MM.1S (cell line): Measurements from ENCODE around the gene TMTC3.

Source experiments
- EZH2phosphoT487 ChIP-seq: fragments of 300-600 bp; sonication (generic); IDR thresholded peaks from 2 replicates; pipeline ENCODE4 v1.6.1; 2018; ENCODE audit warnings: antibody characterized with exemption, low read length
- TF ChIP-seq, protein P1 (sequence below): fragments of 300-600 bp; sonication (generic); IDR thresholded peaks from 2 replicates; pipeline ENCODE4 v1.5.1; 2016; ENCODE audit warnings: antibody characterized with exemption, low read length, mixed read lengths

DNA sequence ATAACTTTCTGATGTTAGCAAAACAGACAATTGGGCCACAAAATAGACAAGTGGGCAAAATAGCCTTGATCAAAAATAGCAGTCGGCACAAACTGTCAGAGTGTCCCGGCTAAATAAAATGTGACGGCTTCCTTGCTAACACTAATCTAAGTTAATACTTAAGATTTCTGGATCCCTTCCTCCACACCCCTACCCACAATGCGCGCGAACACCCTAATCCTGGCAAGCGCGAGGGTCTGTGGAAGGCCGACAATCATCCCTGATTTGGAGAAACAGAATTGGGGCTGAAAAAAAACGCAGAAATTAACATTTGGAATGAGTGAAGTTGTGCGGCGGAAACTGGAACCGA, 708 bp upstream of the TMTC3 start:
- no peak for TF ChIP-seq EZH2phosphoT487
- TF ChIP-seq, protein P1, sequence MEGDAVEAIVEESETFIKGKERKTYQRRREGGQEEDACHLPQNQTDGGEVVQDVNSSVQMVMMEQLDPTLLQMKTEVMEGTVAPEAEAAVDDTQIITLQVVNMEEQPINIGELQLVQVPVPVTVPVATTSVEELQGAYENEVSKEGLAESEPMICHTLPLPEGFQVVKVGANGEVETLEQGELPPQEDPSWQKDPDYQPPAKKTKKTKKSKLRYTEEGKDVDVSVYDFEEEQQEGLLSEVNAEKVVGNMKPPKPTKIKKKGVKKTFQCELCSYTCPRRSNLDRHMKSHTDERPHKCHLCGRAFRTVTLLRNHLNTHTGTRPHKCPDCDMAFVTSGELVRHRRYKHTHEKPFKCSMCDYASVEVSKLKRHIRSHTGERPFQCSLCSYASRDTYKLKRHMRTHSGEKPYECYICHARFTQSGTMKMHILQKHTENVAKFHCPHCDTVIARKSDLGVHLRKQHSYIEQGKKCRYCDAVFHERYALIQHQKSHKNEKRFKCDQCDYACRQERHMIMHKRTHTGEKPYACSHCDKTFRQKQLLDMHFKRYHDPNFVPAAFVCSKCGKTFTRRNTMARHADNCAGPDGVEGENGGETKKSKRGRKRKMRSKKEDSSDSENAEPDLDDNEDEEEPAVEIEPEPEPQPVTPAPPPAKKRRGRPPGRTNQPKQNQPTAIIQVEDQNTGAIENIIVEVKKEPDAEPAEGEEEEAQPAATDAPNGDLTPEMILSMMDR, result no peak
